ENCODE measurements around the gene LONRF3.
"Not testable (repeated sequence)": the region's sequence is repeated elsewhere in the genome, so short reads cannot be mapped to it uniquely, and the experiment has no call there.

DNA sequence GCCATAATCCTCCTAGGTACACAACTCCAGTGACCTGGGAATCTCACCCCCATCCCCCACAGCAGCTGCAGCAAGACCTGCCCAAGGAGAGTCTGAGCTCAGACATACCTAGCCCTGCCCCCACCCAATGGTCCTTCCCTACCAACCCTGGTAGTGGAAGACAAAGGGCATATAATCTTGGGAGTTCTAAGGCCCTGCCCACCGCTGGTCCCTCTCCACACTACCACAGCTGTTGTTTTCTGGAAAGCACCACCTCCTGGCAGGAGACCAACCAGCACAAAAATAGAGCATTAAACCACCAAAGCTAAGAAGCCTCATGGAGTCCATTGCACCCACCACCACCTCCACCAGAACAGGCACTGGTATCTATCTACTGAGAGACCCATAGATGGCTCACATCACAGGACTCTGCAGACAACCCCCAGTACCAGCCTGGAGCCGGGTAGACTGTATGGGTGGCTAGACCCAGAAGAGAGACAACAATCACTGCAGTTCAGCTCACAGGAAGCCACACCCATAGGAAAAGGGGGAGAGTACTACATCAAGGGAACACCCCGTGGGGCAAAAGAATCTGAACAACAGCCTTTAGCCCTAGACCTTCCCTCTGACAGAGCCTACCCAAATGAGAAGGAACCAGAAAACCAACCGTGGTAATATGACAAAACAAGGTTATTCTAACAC, 18.2 kb downstream of the LONRF3 start:
- TF ChIP-seq POLR2A, CTCF, POLR2AphosphoS5 (IDR thresholded peaks at IDR 0.05): not testable (repeated sequence)
